Prostate gland (tissue), 2 donors: Measurements from ENCODE around the gene RSL1D1.
"Not testable (repeated sequence)": the region's sequence is repeated elsewhere in the genome, so short reads cannot be mapped to it uniquely, and the experiment has no call there.

Experiments used
- CTCF ChIP-seq, 4 experiments: fragments of 200-600 bp in 2 of 4; fragments of 450-650 bp in 2 of 4; sonication (generic) in 2 of 4; IDR thresholded peaks; 1 replicate in 3 of 4; 2 replicates in 1 of 4; pipeline ENCODE4 v1.5.1; 2016 to 2019; ENCODE audit warnings: antibody characterized with exemption in 4 of 4, mild to moderate bottlenecking in 2 of 4, moderate library complexity in 2 of 4
- POLR2A ChIP-seq: fragments of 450-650 bp; IDR thresholded peaks from one replicate; pipeline ENCODE4 v1.6.1; 2016; ENCODE audit warnings: antibody characterized with exemption, mild to moderate bottlenecking
- POLR2AphosphoS5 ChIP-seq: sonication (generic); formaldehyde crosslinking; IDR thresholded peaks from one replicate; pipeline ENCODE4 v1.6.1; 2017; ENCODE audit warnings: antibody characterized with exemption

- TF ChIP-seq CTCF (IDR thresholded peaks at IDR 0.05); POLR2A; POLR2AphosphoS5: not testable (repeated sequence)
These were observed 67.0 kb downstream of the RSL1D1 start for GRCh38 chr16:11784381-11784780.
